Activated naive CD8-positive, alpha-beta T cell treated with anti-CD3 and anti-CD28 coated beads, Interleukin-2, amount 10 ng/mL, durations not matched to agents 7 days and 5 days (primary cell): ENCODE data around the gene CR1L. TPM values are rescaled to one million over a fixed set of nuclear protein-coding genes. Genes with fewer than 3 reads are reported as not detected.
"Not testable (repeated sequence)": the region's sequence is repeated elsewhere in the genome, so short reads cannot be mapped to it uniquely, and the experiment has no call there.

Experiments used
- ATAC-seq: fragments of 150-1000 bp; cut with Tn5 transposase; one replicate; pipeline ENCODE4 v1.10.0; 2021; ENCODE audit warnings: low read depth, moderate library complexity
- POLR2A ChIA-PET: fragments of 350-600 bp; sonication (Branson Sonifier 250); formaldehyde crosslinking; loops from one replicate; lab custom pipeline; 2021; ENCODE audit warnings: antibody characterized with exemption; lab: Charles Lee
- DNase-seq: peaks from one replicate; pipeline ENCODE4 v3.0.0; 2021
- H3K27ac Mint-ChIP-seq: one replicate; pipeline ENCODE4 v1.8.0; 2022; ENCODE audit warnings: mild to moderate bottlenecking, mixed read lengths
- H3K27me3 Mint-ChIP-seq: one replicate; pipeline ENCODE4 v1.8.0; 2022; ENCODE audit warnings: mild to moderate bottlenecking, moderate library complexity, mixed read lengths
- H3K36me3 Mint-ChIP-seq: one replicate; pipeline ENCODE4 v1.8.0; 2021; ENCODE audit warnings: mild to moderate bottlenecking, mixed read lengths
- H3K4me1 Mint-ChIP-seq: one replicate; pipeline ENCODE4 v1.8.0; 2021; ENCODE audit warnings: mixed read lengths
- H3K4me3 Mint-ChIP-seq: one replicate; pipeline ENCODE4 v1.8.0; 2022; ENCODE audit warnings: mild to moderate bottlenecking, moderate library complexity, mixed read lengths
- H3K9me3 Mint-ChIP-seq: one replicate; pipeline ENCODE4 v1.8.0; 2021; ENCODE audit warnings: mixed read lengths
- total RNA-seq, 2 experiments: library from RNA; stranded (reverse); gene quantifications; one replicate each; pipeline ENCODE4 v1.2.3, GENCODE V29; 2021

CR1L gene
- total RNA-seq, result 1 to 10 TPM in 1 of 2 experiments, not detected in 1; 1.1 TPM

DNA sequence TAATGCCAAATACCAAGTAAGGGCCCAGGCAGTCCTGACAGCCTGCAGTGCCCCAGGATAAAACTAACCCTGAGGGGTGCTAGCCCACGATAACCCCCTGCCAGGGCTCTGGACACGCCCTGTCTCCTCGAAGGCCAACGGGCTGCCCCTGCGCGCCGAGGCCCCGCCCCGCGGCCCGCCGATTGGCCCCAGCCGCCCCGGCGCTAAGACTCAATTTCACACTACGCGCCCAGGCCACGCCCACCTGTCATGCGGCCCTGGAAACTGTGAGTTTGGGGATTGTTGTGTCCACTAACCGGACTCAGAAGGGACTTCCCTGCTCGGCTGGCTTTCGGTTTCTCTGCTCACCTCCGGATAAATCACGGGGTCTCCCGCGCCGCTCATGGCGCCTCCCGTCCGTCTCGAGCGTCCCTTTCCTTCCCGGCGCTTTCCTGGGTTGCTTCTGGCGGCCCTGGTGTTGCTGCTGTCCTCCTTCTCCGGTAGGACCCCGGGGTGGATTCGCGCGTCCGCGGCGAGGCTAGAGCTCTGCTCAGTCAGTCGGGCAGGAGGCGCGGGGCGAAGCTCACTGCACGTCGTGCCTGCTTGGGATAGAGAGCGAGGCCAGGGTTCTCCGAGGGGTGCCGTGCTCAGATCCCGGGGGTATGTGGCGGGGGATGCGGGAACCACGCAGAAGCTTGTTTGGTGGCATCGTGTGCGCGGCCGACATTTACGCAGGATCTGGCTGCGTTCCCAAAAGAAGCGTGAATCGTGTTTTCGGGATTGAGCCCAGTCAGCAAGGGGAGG is at the start of gene CR1L:
Gene CR1L, plus strand, starts transcription at position 282 of the 783 bp plus-strand sequence. Its CDS starts 101 bp downstream, at position 383.
- H3K4me1 Mint-ChIP-seq, result peaks cover 5% of the 10 kb centered on the region
- no peak within 1 kb of the TSS for H3K27ac Mint-ChIP-seq
- peak; percentile 84 for DNase-seq
- POLR2A ChIA-PET, result no interaction called here
- peak within 1 kb of the TSS; percentile 74 for H3K4me3 Mint-ChIP-seq
- ATAC-seq, result peak; percentile 99
- no peaks in the 10 kb centered on the region for H3K9me3 Mint-ChIP-seq
- H3K27me3 Mint-ChIP-seq, result peaks cover 54% of the 10 kb centered on the region
- H3K36me3 Mint-ChIP-seq, result no peaks in the 10 kb centered on the region

DNA sequence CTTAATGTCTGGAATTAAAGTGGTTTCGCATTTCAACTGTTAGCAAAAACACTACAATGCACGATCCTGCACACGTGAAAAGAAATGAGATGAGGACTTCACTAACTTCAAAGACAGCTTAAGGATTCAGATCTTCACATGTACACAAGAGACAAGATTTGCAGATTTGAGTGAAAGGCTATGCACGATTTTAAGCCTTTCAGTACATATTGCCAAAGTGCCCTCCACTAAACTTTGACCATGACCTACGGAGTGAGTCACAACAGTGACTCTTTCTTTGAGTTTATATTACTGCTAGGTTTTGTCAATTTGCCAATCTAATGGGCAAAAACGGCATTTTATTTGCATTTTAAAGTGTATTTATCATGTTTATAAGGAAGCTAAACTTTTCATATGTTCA is 41.2 kb upstream of the CR1L start:
- H3K36me3 Mint-ChIP-seq, result no peaks in the 10 kb centered on the region
- no peak overlapping the region for H3K27ac Mint-ChIP-seq
- no peak for DNase-seq
- peaks cover 26% of the 10 kb centered on the region for H3K27me3 Mint-ChIP-seq
- POLR2A ChIA-PET, result no interaction called here
- H3K4me1 Mint-ChIP-seq, result no peaks in the 10 kb centered on the region
- ATAC-seq, result no peak
- H3K4me3 Mint-ChIP-seq, result no peak overlapping the region
- H3K9me3 Mint-ChIP-seq, result no peaks in the 10 kb centered on the region

DNA sequence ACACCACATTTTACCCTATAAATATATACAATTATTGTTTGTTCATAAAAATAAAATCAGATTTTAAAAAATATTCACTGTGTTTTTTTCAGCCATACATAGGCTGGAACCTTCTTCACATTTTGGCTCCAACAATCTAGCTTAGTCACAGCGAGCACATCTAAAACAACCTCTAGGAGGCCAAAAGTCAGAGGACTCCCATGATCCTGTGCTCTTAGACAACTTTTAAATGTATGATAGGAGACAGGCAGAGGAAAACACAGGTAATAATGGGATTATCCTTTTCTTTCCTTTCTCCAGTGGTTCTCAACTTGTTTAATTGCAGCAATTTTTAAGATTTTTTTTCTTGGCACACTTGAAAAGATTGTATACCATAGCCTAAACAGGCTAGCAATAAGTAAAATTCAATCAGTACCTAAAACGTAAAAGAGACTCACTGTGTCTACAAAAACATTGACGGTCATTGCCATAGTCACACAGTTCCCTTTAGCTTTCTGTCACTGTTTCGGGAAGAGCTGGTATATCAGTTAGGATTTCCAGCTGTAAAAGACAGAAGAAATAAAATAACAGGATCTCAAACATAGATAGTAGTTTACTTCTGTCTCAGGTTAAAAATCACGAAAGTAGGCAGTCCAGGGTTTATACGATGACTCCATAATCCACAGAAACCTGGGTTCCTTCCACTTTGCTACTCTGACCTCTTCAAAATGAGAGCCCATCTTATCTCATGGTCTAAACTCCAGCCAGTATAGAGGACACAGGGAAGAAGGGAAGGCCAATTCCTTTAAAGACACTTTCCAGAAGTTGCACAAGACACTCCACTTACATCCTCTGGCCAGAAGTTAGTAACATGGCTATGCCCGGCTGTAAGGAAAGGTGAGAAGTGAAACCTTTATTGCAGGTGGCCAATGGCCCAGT is 39.2 kb upstream of the CR1L start:
- Mint-ChIP-seq H3K36me3 (no peaks in the 10 kb centered on the region), H3K27ac (no peak overlapping the region), H3K9me3 (no peaks in the 10 kb centered on the region), H3K4me3 (no peak overlapping the region), H3K4me1 (no peaks in the 10 kb centered on the region), H3K27me3 (peaks cover 20% of the 10 kb centered on the region)
- POLR2A ChIA-PET, result no interaction called here
- DNase-seq (no peak), ATAC-seq (no peak)

DNA sequence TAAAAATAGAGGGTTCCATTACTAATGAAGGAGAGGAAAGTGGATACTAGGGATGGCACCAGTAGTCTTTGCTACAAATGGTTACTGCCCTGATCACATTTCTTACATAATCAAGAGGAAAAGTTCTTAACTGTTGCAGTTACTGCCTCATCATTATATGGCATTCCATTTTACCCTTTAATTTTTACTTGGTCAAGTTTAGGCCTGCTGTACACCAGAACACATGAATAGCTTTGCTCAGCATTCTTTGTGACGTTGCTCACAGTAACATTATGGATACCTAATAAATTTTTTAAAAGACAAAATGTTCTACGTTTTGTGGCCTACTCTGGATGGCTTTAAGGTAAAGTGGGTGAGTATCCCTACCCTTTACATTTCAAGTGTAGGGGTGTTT is 38.6 kb upstream of the CR1L start:
- Mint-ChIP-seq H3K36me3 (no peaks in the 10 kb centered on the region), H3K4me1 (no peaks in the 10 kb centered on the region), H3K9me3 (no peaks in the 10 kb centered on the region), H3K27me3 (peaks cover 20% of the 10 kb centered on the region), H3K27ac (no peak overlapping the region), H3K4me3 (no peak overlapping the region)
- POLR2A ChIA-PET, result no interaction called here
- no peak for ATAC-seq
- DNase-seq, result no peak

DNA sequence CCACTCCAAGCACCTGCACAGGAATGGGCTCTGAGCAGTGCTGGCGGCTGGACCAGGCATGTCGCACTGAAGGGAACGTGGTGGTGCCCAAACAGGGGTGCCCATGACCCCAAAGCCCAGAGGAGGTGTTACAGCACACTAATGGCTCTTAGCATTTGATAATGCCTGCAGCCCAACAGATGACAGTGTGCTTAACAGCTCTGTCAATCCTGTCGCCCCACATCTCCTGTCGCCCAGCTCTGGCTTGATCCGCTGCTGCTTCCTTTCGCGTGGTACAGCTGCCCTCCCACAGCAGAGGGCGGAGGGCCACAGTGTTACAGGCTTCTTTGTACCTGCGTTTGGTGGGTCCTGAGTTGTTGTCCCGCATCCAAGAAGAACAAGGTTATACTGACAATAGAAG is 32.2 kb upstream of the CR1L start:
- no peak overlapping the region for H3K4me3 Mint-ChIP-seq
- H3K36me3 Mint-ChIP-seq, result no peaks in the 10 kb centered on the region
- POLR2A ChIA-PET, result interaction anchor here (0.6 kb wide), 1 partner anchor 255 kb away, joined by 3 read pairs; no protein-coding TSS in a partner anchor

DNA sequence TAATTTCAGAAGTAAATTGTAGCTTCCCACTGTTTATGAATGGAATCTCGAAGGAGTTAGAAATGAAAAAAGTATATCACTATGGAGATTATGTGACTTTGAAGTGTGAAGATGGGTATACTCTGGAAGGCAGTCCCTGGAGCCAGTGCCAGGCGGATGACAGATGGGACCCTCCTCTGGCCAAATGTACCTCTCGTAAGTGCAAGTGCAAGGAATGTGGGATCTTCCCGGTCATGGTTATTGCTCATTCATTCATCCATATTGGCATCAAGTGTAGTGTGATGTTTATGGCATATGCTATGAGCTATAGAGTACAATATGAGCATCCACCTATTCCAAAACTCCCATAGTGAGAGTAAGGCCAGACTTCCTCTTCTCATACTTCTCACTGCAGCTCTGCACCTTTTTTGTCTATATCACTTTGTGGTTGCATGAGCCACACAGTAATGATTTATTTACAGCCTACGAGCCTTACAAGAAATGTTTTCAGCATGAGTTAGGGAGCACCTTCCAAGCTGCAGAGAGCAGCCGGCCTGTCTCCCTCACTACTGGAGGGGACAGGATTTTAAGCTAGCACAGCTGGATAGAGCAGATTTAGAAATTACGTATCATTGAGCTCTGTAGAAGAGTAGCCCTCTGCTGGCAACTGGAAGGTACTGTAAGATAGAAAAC is 24.9 kb upstream of the CR1L start:
- no peaks in the 10 kb centered on the region for H3K9me3 Mint-ChIP-seq
- no peak overlapping the region for H3K27ac Mint-ChIP-seq
- H3K4me1 Mint-ChIP-seq, result peaks cover 4% of the 10 kb centered on the region
- DNase-seq, result peak; percentile 27
- H3K27me3 Mint-ChIP-seq, result peaks cover 11% of the 10 kb centered on the region
- POLR2A ChIA-PET, result no interaction called here
- ATAC-seq, result peak; percentile 82
- no peak overlapping the region for H3K4me3 Mint-ChIP-seq
- H3K36me3 Mint-ChIP-seq, result no peaks in the 10 kb centered on the region

More for the DNA sequence above, 32.2 kb upstream of the CR1L start:
- Mint-ChIP-seq H3K9me3 (no peaks in the 10 kb centered on the region), H3K27ac (no peak overlapping the region), H3K4me1 (no peaks in the 10 kb centered on the region), H3K27me3 (peaks cover 12% of the 10 kb centered on the region)
- DNase-seq (no peak), ATAC-seq (no peak)

DNA sequence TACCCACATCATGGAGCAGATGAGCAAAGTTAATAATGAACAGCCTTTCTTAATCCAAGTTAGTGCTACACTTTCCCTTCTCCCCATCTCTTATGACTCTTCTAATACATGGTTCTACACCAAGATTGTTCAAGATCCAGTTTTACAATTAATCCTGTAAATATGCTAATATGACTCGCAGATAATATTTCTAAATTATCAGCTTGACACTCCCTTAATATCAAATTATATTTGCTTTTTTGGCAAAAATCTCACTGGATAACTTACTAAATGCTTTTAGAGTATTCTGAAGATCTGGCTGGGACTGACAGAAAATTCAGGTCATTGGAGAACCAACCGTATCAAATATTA is 24.4 kb upstream of the CR1L start:
- no peak overlapping the region for H3K27ac Mint-ChIP-seq
- H3K4me3 Mint-ChIP-seq, result no peak overlapping the region
- no peak for ATAC-seq
- H3K4me1 Mint-ChIP-seq, result peaks cover 4% of the 10 kb centered on the region
- no peak for DNase-seq
- H3K36me3 Mint-ChIP-seq, result no peaks in the 10 kb centered on the region
- H3K27me3 Mint-ChIP-seq, result peaks cover 11% of the 10 kb centered on the region
- POLR2A ChIA-PET, result no interaction called here
- no peaks in the 10 kb centered on the region for H3K9me3 Mint-ChIP-seq

DNA sequence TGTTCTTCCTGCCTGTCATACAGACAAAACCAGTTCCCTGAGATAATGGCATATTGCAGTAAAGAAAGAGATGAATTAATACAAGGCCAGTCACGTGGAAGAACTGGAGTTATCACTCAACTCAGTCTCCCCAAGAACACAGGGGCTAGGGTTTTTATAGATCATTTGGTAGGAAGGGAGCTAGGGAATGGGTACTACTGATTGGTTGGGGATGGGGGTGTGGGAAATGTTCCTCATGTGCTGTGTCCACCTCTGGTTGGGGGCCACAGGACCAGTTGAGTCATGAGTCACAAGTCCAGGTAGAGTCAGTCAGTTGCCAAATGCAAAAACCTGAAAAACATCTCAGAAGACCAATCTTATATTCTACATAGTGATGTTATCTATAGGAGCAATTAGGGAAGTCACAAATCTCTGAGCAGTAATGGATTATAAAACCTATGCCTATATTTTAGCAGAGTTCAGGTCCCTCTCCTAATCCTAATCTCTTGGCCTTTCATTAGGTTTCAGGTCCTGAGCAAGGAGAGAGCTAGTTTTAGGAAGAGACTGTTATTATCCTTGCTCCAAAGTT is 19.3 kb upstream of the CR1L start:
- H3K4me1 Mint-ChIP-seq, H3K27me3 Mint-ChIP-seq, ATAC-seq, DNase-seq, POLR2A ChIA-PET, H3K4me3 Mint-ChIP-seq, H3K9me3 Mint-ChIP-seq, H3K36me3 Mint-ChIP-seq, H3K27ac Mint-ChIP-seq: not testable (repeated sequence)

DNA sequence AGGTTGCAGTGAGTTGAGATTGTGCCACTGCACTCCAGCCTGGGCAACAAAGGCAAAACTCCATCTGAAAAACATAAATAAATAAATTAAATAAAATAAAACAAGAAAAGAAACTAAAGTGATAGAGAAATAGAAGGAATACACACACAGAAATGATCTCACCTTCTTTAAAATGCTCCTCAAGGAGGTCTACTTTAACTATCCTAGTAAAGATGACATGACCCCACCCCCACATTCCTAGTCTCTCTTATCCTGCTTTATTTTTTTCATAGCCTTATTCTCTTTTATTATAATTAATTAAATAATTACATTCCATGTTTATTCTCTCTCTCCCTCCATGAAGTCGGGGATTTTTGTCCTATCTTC is 18.0 kb upstream of the CR1L start:
- H3K27me3 Mint-ChIP-seq, result peaks cover 3% of the 10 kb centered on the region
- POLR2A ChIA-PET, result no interaction called here
- no peak overlapping the region for H3K27ac Mint-ChIP-seq
- no peak for ATAC-seq
- H3K9me3 Mint-ChIP-seq, result no peaks in the 10 kb centered on the region
- H3K4me3 Mint-ChIP-seq, result no peak overlapping the region
- DNase-seq, result no peak
- no peaks in the 10 kb centered on the region for H3K36me3 Mint-ChIP-seq
- H3K4me1 Mint-ChIP-seq, result no peaks in the 10 kb centered on the region

DNA sequence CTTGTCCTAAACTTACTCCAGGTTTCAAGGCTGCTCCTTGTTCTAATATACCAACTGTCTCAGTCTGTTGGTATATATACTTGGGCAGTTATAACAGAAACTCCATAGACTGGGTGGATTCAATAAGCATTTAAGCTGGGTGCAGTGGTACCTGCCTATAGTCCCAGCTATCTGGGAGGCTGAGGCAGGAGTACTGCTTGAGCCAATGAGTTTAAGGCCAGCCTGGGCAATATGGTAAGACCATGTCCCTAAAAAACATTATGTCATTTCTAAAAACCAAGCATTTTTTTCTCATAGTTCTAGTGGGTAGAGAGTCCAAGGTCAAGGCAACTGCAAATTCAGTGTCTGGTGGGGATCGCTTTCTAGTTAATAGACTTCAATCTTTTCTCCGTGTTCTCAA is 17.4 kb upstream of the CR1L start:
- no peaks in the 10 kb centered on the region for H3K36me3 Mint-ChIP-seq
- no peak overlapping the region for H3K27ac Mint-ChIP-seq
- POLR2A ChIA-PET, result no interaction called here
- DNase-seq (no peak), ATAC-seq (no peak)
- peaks cover 2% of the 10 kb centered on the region for H3K27me3 Mint-ChIP-seq
- no peaks in the 10 kb centered on the region for H3K9me3 Mint-ChIP-seq
- H3K4me1 Mint-ChIP-seq, result no peaks in the 10 kb centered on the region
- H3K4me3 Mint-ChIP-seq, result no peak overlapping the region

DNA sequence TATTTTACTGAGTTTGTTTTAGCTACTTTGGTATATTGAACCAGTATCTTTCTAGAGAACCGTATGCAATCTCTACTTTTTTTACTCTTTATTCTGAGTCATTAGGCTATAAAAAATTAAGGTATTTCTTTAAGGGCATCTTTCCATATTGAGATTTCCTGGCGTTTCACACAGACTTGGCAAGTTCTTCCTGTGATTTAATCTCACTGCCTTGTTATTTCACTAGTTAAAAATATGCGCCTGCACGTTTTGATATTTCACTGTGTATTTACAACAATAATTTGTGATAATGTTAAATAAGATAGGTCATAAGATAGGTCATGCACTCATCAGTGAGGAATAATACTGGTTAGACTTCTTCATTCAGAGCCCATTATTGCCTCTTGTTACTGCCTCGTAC is 16.2 kb upstream of the CR1L start:
- Mint-ChIP-seq H3K27ac (no peak overlapping the region), H3K4me3 (no peak overlapping the region)

DNA sequence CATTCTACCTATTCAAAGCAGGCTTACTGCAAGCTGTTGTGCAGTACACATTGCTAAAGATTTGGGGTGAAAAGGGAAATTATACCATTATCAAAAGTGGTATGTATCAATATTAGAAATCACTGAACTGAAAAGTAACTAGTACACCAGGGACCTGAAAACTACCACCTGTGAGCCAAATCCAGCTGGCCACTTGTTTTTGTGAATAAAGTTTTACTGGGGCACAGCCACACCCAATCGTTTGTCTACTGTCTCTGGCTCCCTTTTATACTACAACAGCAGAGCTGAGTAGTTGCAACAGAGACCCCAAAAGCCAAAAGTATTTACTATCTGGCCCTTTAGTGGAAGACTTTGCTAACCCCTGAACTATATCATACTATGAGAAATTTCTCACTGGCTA is 13.8 kb upstream of the CR1L start:
- POLR2A ChIA-PET, result no interaction called here
- H3K9me3 Mint-ChIP-seq, result no peaks in the 10 kb centered on the region
- H3K36me3 Mint-ChIP-seq, result no peaks in the 10 kb centered on the region
- no peak for ATAC-seq
- H3K27me3 Mint-ChIP-seq, result peaks cover 6% of the 10 kb centered on the region
- H3K4me3 Mint-ChIP-seq, result no peak overlapping the region
- no peaks in the 10 kb centered on the region for H3K4me1 Mint-ChIP-seq
- H3K27ac Mint-ChIP-seq, result no peak overlapping the region
- DNase-seq, result no peak

More for the DNA sequence above, 16.2 kb upstream of the CR1L start:
- no peaks in the 10 kb centered on the region for H3K4me1 Mint-ChIP-seq
- DNase-seq (no peak), ATAC-seq (no peak)
- H3K9me3 Mint-ChIP-seq, result no peaks in the 10 kb centered on the region
- peaks cover 3% of the 10 kb centered on the region for H3K27me3 Mint-ChIP-seq
- H3K36me3 Mint-ChIP-seq, result no peaks in the 10 kb centered on the region
- POLR2A ChIA-PET, result no interaction called here

DNA sequence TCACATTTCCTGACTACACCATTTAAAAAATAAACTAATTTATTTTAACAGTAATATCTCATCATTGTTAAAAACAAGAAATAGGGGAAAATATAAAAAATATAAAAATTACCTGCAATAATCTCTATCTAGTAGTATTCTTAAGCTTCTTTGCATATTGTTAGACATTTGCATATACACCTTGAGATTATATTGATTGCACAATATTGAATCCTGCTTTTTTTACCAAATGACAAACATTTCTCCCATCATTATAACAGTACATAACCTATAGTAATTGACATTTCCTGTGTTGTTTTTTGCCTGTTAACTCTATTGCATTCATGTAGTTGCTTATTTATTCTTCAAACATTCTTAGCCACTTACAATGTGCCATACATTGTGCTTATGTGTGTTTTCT is 11.7 kb upstream of the CR1L start:
- Mint-ChIP-seq H3K27ac (no peak overlapping the region), H3K4me1 (no peaks in the 10 kb centered on the region), H3K36me3 (no peaks in the 10 kb centered on the region), H3K27me3 (peaks cover 7% of the 10 kb centered on the region), H3K9me3 (no peaks in the 10 kb centered on the region), H3K4me3 (no peak overlapping the region)
- ATAC-seq, result no peak
- DNase-seq, result no peak
- POLR2A ChIA-PET, result no interaction called here
